Tibial artery (tissue), 4 donors: ENCODE results near the gene CFAP221.

Source experiments
- DNase-seq, 2 donors: peaks; one replicate each; pipeline ENCODE4 v3.0.0-alpha.2; 2019
- H3K27ac ChIP-seq, 2 donors: fragments of 200-600 bp; sonication (generic) in 1 of 2; 1 replicate in 1 of 2; 2 replicates in 1 of 2; pipeline ENCODE4 v1.5.1; 2018 to 2019; ENCODE audit warnings: mild to moderate bottlenecking in 1 of 2
- H3K27me3 ChIP-seq, 2 donors: fragments of 200-600 bp; sonication (generic) in 1 of 2; one replicate each; pipeline versions ENCODE4 v1.5.1 to v1.6.0; 2016 to 2019
- H3K36me3 ChIP-seq, 3 donors: fragments of 200-600 bp; sonication (generic) in 2 of 3; one replicate each; pipeline ENCODE4 v1.5.1; 2016 to 2019; ENCODE audit warnings: mild to moderate bottlenecking in 2 of 3
- H3K4me1 ChIP-seq, 4 donors: fragments of 200-600 bp; sonication (generic) in 2 of 4; 1 replicate in 3 of 4; 2 replicates in 1 of 4; pipeline ENCODE4 v1.5.1; 2016 to 2019
- H3K4me3 ChIP-seq, 2 donors: fragments of 200-600 bp; sonication (generic) in 1 of 2; 1 replicate in 1 of 2; 2 replicates in 1 of 2; pipeline ENCODE4 v1.5.1; 2018 to 2019; ENCODE audit warnings: mild to moderate bottlenecking in 2 of 2
- H3K9me3 ChIP-seq, 3 donors: fragments of 200-600 bp; sonication (generic) in 1 of 3; one replicate each; pipeline ENCODE4 v1.5.1; 2016 to 2019
- CTCF ChIP-seq, 2 experiments: fragments of 200-600 bp in 1 of 2; fragments of 450-650 bp in 1 of 2; IDR thresholded peaks; one replicate each; pipeline ENCODE4 v1.5.1; 2017 to 2019; ENCODE audit warnings: antibody characterized with exemption in 2 of 2, mild to moderate bottlenecking in 1 of 2, moderate library complexity in 1 of 2
- intact Hi-C: fragments of 100-400 bp; cut with DNase I; formaldehyde crosslinking; loops from one replicate; pipeline ENCODE4 v1.15.0; 2023; ENCODE audit warnings: low total_unique reads

Gene CFAP221

GRCh38 chr2:119673796-119674195, 129.5 kb downstream of the CFAP221 start:
- intact Hi-C loops: no loop called here
- no peaks in the 10 kb centered on the region for H3K36me3 ChIP-seq
- no peak for TF ChIP-seq CTCF (IDR thresholded peaks at IDR 0.05)

GRCh38 chr2:119674711-119675500, 130.7 kb downstream of the CFAP221 start:
- Histone ChIP-seq H3K4me1 (peaks cover 0 to 13% (median 8%) of the 10 kb centered on the region in 4 donors), H3K4me3 (peak overlapping the region in 1 of 2 donors; percentile 31), H3K27me3 (no peaks in the 10 kb centered on the region), H3K9me3 (no peaks in the 10 kb centered on the region), H3K36me3 (no peaks in the 10 kb centered on the region), H3K27ac (peak overlapping the region; percentile 55 to 62)
- no peak for TF ChIP-seq CTCF (IDR thresholded peaks at IDR 0.05)
- DNase-seq: peak in 1 of 2 donors; percentile 80
- intact Hi-C loops: no loop called here

More at GRCh38 chr2:119673796-119674195, 129.5 kb downstream of the CFAP221 start:
- H3K4me3 ChIP-seq: no peak overlapping the region
- H3K27ac ChIP-seq: no peak overlapping the region
- DNase-seq: no peak
- H3K9me3 ChIP-seq: no peaks in the 10 kb centered on the region
- H3K27me3 ChIP-seq: no peaks in the 10 kb centered on the region
- peaks cover 0 to 10% (median 4%) of the 10 kb centered on the region in 4 donors for H3K4me1 ChIP-seq

GRCh38 chr2:119678021-119678656, 133.9 kb downstream of the CFAP221 start:
- no peak for DNase-seq
- H3K27ac ChIP-seq: no peak overlapping the region
- no peak for TF ChIP-seq CTCF (IDR thresholded peaks at IDR 0.05)
- peak overlapping the region; percentile 66 to 75 for H3K4me3 ChIP-seq
- peaks cover 0 to 27% (median 0%) of the 10 kb centered on the region in 3 donors for H3K36me3 ChIP-seq
- H3K4me1 ChIP-seq: peaks cover 0 to 19% (median 13%) of the 10 kb centered on the region in 4 donors
- no peaks in the 10 kb centered on the region for H3K9me3 ChIP-seq
- intact Hi-C loops: no loop called here
- H3K27me3 ChIP-seq: no peaks in the 10 kb centered on the region

GRCh38 chr2:119679526-119679837, 135.2 kb downstream of the CFAP221 start:
- Histone ChIP-seq H3K4me1 (peaks cover 0 to 17% (median 13%) of the 10 kb centered on the region in 4 donors), H3K36me3 (peaks cover 0 to 27% (median 0%) of the 10 kb centered on the region in 3 donors), H3K27ac (peak overlapping the region; percentile 62 to 70), H3K9me3 (no peaks in the 10 kb centered on the region), H3K27me3 (no peaks in the 10 kb centered on the region), H3K4me3 (peak overlapping the region; percentile 66 to 75)
- TF ChIP-seq CTCF (IDR thresholded peaks at IDR 0.05): no peak
- intact Hi-C loops: no loop called here
- no peak for DNase-seq

- no peaks in the 10 kb centered on the region for H3K27me3 ChIP-seq
- no peak overlapping the region for H3K27ac ChIP-seq
- H3K36me3 ChIP-seq: peaks cover 0 to 27% (median 0%) of the 10 kb centered on the region in 3 donors
- no peak for DNase-seq
- H3K4me3 ChIP-seq: peak overlapping the region; percentile 66 to 75
- no peak for TF ChIP-seq CTCF (IDR thresholded peaks at IDR 0.05)
- intact Hi-C loops: no loop called here
- H3K4me1 ChIP-seq: peaks cover 0 to 13% (median 9%) of the 10 kb centered on the region in 4 donors
- H3K9me3 ChIP-seq: no peaks in the 10 kb centered on the region
Measured at GRCh38 chr2:119679846-119680245, 135.6 kb downstream of the CFAP221 start.
